Smooth muscle cell (in vitro differentiated cells): ENCODE results near the gene SLAIN1. TPM values are rescaled to one million over a fixed set of nuclear protein-coding genes. Genes with fewer than 3 reads are reported as not detected.

Experiments used
- DNase-seq: peaks from one replicate; lab custom pipeline; 2025; ENCODE audit not compliant: unreplicated experiment; lab: John Stamatoyannopoulos, UW
- H2AFZ ChIP-seq: fragments of 200-600 bp; sonication (generic); 2 replicates; pipeline ENCODE4 v1.6.0; 2016; ENCODE audit warnings: antibody characterized with exemption, low read depth, mild to moderate bottlenecking
- H3F3A ChIP-seq: fragments of 200-600 bp; sonication (generic); 2 replicates; pipeline ENCODE4 v1.6.0; 2017; ENCODE audit warnings: antibody characterized with exemption, low read depth
- H3K27ac ChIP-seq: fragments of 200-600 bp; sonication (generic); 2 replicates; pipeline ENCODE4 v1.5.1; 2016; ENCODE audit warnings: low read depth, mild to moderate bottlenecking
- H3K27me3 ChIP-seq: fragments of 200-600 bp; sonication (generic); 2 replicates; pipeline ENCODE4 v1.6.1; 2016; ENCODE audit warnings: low read depth, mild to moderate bottlenecking
- H3K36me3 ChIP-seq: fragments of 200-600 bp; sonication (generic); 2 replicates; pipeline ENCODE4 v1.5.1; 2016; ENCODE audit warnings: low read depth
- H3K4me1 ChIP-seq: fragments of 200-600 bp; sonication (generic); 2 replicates; pipeline ENCODE4 v1.5.1; 2016; ENCODE audit warnings: low read depth
- H3K4me2 ChIP-seq: fragments of 200-600 bp; sonication (generic); 2 replicates; pipeline ENCODE4 v1.6.0; 2016; ENCODE audit warnings: mild to moderate bottlenecking
- H3K4me3 ChIP-seq: fragments of 200-600 bp; sonication (generic); 2 replicates; pipeline ENCODE4 v1.5.1; 2016; ENCODE audit warnings: mild to moderate bottlenecking
- H3K79me2 ChIP-seq: fragments of 200-600 bp; sonication (generic); 2 replicates; pipeline ENCODE4 v1.6.0; 2016; ENCODE audit warnings: low read depth, mild to moderate bottlenecking
- H3K9ac ChIP-seq: fragments of 200-600 bp; sonication (generic); 2 replicates; pipeline ENCODE4 v1.6.0; 2016; ENCODE audit warnings: low read depth
- H3K9me3 ChIP-seq: fragments of 200-600 bp; sonication (generic); replicated peaks from 2 replicates; pipeline ENCODE4 v1.5.1; 2016; ENCODE audit warnings: low read depth
- H4K20me1 ChIP-seq: fragments of 200-600 bp; sonication (generic); 2 replicates; pipeline ENCODE4 v1.6.0; 2016; ENCODE audit warnings: low read depth
- CTCF ChIP-seq: fragments of 200-600 bp; sonication (generic); IDR thresholded peaks from 2 replicates; pipeline ENCODE4 v1.5.1; 2017; ENCODE audit warnings: borderline replicate concordance, mild to moderate bottlenecking, antibody characterized with exemption; ENCODE audit not compliant: insufficient read depth, poor library complexity, severe bottlenecking
- WGBS: methylation state at CpG from one replicate; pipeline ENCODE4 v1.1.7; 2016; ENCODE audit warnings: low lambda C conversion rate; 5-methylcytosine and 5-hydroxymethylcytosine counted together
- polyA plus RNA-seq: library from polyadenylated mRNA; unstranded; fragments of >200 nt; fragmentation: Nextera tagmentation; extraction: Ambion mirVana; gene quantifications from 2 replicates; pipeline ENCODE4 v1.2.1, GENCODE V29; 2016
- total RNA-seq: library from RNA; depleted of rRNA; stranded (reverse); fragments of >200 nt; gene quantifications from 2 replicates; pipeline ENCODE4 v1.2.3, GENCODE V29; 2014

The SLAIN1 gene
- total and polyA plus RNA-seq, 2 experiments from 2014 or later: 0.18 TPM; not detected in 1

GRCh38 chr13:77752512-77753069 lies 55.1 kb downstream of the SLAIN1 start:
- Histone ChIP-seq H3F3A (no peaks in the 10 kb centered on the region), H3K79me2 (no peaks in the 10 kb centered on the region), H3K4me3 (no peak overlapping the region), H2AFZ (no peak overlapping the region), H3K27ac (no peak overlapping the region), H3K9me3 (no peaks in the 10 kb centered on the region), H4K20me1 (no peaks in the 10 kb centered on the region), H3K27me3 (no peaks in the 10 kb centered on the region), H3K36me3 (no peaks in the 10 kb centered on the region), H3K9ac (no peak overlapping the region), H3K4me1 (peaks cover 5% of the 10 kb centered on the region), H3K4me2 (no peak overlapping the region)
- no peak for DNase-seq
- no peak for TF ChIP-seq CTCF
- 77% methylated on average over 5 of the region's 5 CpGs for WGBS

- H3K9ac ChIP-seq: no peak overlapping the region
- H3K27me3 ChIP-seq: no peaks in the 10 kb centered on the region
- no peak overlapping the region for H3K4me2 ChIP-seq
- no peak overlapping the region for H3K4me3 ChIP-seq
- H3K27ac ChIP-seq: no peak overlapping the region
- 64% methylated on average over 8 of the region's 8 CpGs for WGBS
- TF ChIP-seq CTCF: no peak
- no peaks in the 10 kb centered on the region for H4K20me1 ChIP-seq
- DNase-seq: no peak
- H3K9me3 ChIP-seq: no peaks in the 10 kb centered on the region
- H3K4me1 ChIP-seq: no peaks in the 10 kb centered on the region
- H2AFZ ChIP-seq: no peak overlapping the region
- no peaks in the 10 kb centered on the region for H3K36me3 ChIP-seq
- no peaks in the 10 kb centered on the region for H3F3A ChIP-seq
- no peaks in the 10 kb centered on the region for H3K79me2 ChIP-seq
Observed at GRCh38 chr13:77760893-77761292, 63.4 kb downstream of the SLAIN1 start.

GRCh38 chr13:77767413-77767812 lies 69.9 kb downstream of the SLAIN1 start:
- Histone ChIP-seq H3K9me3 (no peaks in the 10 kb centered on the region), H2AFZ (no peak overlapping the region), H3K27me3 (no peaks in the 10 kb centered on the region), H3K27ac (no peak overlapping the region), H3K36me3 (no peaks in the 10 kb centered on the region), H3K4me2 (no peak overlapping the region), H4K20me1 (no peaks in the 10 kb centered on the region), H3K4me3 (no peak overlapping the region), H3F3A (no peaks in the 10 kb centered on the region), H3K9ac (no peak overlapping the region), H3K4me1 (no peaks in the 10 kb centered on the region), H3K79me2 (no peaks in the 10 kb centered on the region)
- no peak for TF ChIP-seq CTCF
- DNase-seq: no peak
- WGBS: 91% methylated on average over 5 of the region's 5 CpGs

- Histone ChIP-seq H3K36me3 (no peaks in the 10 kb centered on the region), H3K4me3 (no peak overlapping the region), H3K27me3 (no peaks in the 10 kb centered on the region), H3K9me3 (no peaks in the 10 kb centered on the region), H3K27ac (no peak overlapping the region), H3K9ac (no peak overlapping the region), H4K20me1 (no peaks in the 10 kb centered on the region), H3K79me2 (no peaks in the 10 kb centered on the region), H2AFZ (no peak overlapping the region), H3K4me1 (no peaks in the 10 kb centered on the region), H3K4me2 (no peak overlapping the region), H3F3A (no peaks in the 10 kb centered on the region)
- WGBS: 90% methylated on average over 1 of the region's 1 CpG
- TF ChIP-seq CTCF: no peak
- no peak for DNase-seq
Observed at GRCh38 chr13:77774181-77774580, 76.7 kb downstream of the SLAIN1 start.
